ENCODE data around the gene COA1. TPM values are rescaled to one million over a fixed set of nuclear protein-coding genes. Genes with fewer than 3 reads are reported as not detected.
"Not testable (repeated sequence)": the region's sequence is repeated elsewhere in the genome, so short reads cannot be mapped to it uniquely, and the experiment has no call there.

Gene COA1
- total RNA-seq, 6 experiments from 2014 or later = 52.5 to 61.5 (median 57.3) TPM

GRCh38 chr7:43716598-43716997 lies 12.7 kb downstream of the COA1 start:
- Mint-ChIP-seq H3K4me1 (ENCODE audit: low read depth) (peaks cover 25% of the 10 kb centered on the region), H3K9me3 (no peaks in the 10 kb centered on the region; the same call in 1 of the 2 replicates), H3K27ac (no peak overlapping the region), H3K4me3 (no peak overlapping the region), H3K27me3 (ENCODE audit: insufficient read depth) (peaks cover 2% of the 10 kb centered on the region; the same call in 1 of the 2 replicates), H3K36me3 (ENCODE audit: low read depth) (peaks cover 24% of the 10 kb centered on the region)
- DNase-seq = no peak
- TF ChIP-seq, protein P1, sequence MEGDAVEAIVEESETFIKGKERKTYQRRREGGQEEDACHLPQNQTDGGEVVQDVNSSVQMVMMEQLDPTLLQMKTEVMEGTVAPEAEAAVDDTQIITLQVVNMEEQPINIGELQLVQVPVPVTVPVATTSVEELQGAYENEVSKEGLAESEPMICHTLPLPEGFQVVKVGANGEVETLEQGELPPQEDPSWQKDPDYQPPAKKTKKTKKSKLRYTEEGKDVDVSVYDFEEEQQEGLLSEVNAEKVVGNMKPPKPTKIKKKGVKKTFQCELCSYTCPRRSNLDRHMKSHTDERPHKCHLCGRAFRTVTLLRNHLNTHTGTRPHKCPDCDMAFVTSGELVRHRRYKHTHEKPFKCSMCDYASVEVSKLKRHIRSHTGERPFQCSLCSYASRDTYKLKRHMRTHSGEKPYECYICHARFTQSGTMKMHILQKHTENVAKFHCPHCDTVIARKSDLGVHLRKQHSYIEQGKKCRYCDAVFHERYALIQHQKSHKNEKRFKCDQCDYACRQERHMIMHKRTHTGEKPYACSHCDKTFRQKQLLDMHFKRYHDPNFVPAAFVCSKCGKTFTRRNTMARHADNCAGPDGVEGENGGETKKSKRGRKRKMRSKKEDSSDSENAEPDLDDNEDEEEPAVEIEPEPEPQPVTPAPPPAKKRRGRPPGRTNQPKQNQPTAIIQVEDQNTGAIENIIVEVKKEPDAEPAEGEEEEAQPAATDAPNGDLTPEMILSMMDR (IDR thresholded peaks at IDR 0.05) = no peak

- not testable (repeated sequence) for H3K4me3 Mint-ChIP-seq; H3K27me3 Mint-ChIP-seq (ENCODE audit: insufficient read depth); H3K27ac Mint-ChIP-seq; H3K9me3 Mint-ChIP-seq; DNase-seq
- H3K4me1 Mint-ChIP-seq (ENCODE audit: low read depth) = peaks cover 19% of the 10 kb centered on the region
- peaks cover 24% of the 10 kb centered on the region for H3K36me3 Mint-ChIP-seq (ENCODE audit: low read depth)
Observed at GRCh38 chr7:43715966-43716365, 13.4 kb downstream of the COA1 start.

DNA sequence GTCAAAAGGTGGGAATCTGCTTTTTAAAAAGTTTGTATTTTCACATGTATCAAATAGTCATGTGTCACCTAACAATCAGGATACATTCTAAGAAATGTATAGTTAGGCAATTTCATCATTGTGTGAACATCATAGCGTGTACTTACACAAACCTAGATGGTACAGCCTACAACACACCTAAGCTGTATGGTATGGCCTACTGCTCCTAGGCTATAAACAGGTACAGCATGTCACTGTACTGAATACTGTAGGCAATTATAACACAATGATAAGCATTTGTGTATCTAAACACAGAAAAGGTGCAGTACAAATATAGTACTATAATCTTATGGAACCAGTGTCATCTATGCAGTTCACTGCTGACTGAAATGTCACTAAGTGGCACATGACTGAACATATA lies 17.8 kb downstream of the COA1 start:
- H3K9me3 Mint-ChIP-seq = peaks cover 17% of the 10 kb centered on the region
- no peak for DNase-seq
- H3K4me3 Mint-ChIP-seq = no peak overlapping the region
- no peaks in the 10 kb centered on the region for H3K27me3 Mint-ChIP-seq (ENCODE audit: insufficient read depth)
- no peaks in the 10 kb centered on the region for H3K4me1 Mint-ChIP-seq (ENCODE audit: low read depth)
- H3K36me3 Mint-ChIP-seq (ENCODE audit: low read depth) = peaks cover 34% of the 10 kb centered on the region
- no peak overlapping the region for H3K27ac Mint-ChIP-seq
- TF ChIP-seq, protein P1 (IDR thresholded peaks at IDR 0.05) = no peak

DNA sequence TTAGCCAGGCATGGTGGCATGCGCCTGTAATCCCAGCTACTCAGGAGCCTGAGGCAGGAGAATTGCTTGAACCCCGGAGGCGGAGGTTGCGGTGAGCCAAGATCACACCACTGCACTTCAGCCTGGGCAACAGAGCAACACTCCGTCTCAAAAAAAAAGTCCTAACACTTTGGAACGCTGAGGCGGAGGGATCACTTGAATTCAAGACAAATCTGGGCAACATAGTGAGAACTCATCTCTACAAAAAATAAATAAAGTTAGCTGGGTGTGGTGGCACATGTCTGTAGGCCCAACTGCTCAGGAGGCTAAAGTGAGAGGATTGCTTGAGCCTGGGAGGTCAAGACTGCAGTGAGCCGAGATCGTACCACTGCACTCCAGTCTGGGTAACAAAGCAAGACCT lies 21.3 kb downstream of the COA1 start:
- not testable (repeated sequence) for H3K27ac Mint-ChIP-seq; H3K4me3 Mint-ChIP-seq; H3K27me3 Mint-ChIP-seq (ENCODE audit: insufficient read depth); DNase-seq
- peaks cover 13% of the 10 kb centered on the region for H3K4me1 Mint-ChIP-seq (ENCODE audit: low read depth)
- peaks cover 44% of the 10 kb centered on the region for H3K36me3 Mint-ChIP-seq (ENCODE audit: low read depth)
- peaks cover 17% of the 10 kb centered on the region for H3K9me3 Mint-ChIP-seq

- H3K4me3 Mint-ChIP-seq = no peak overlapping the region
- no peak for DNase-seq
- TF ChIP-seq, protein P1 (IDR thresholded peaks at IDR 0.05) = no peak
- H3K4me1 Mint-ChIP-seq (ENCODE audit: low read depth) = peaks cover 58% of the 10 kb centered on the region
- peaks cover 9% of the 10 kb centered on the region for H3K9me3 Mint-ChIP-seq
- no peaks in the 10 kb centered on the region for H3K27me3 Mint-ChIP-seq (ENCODE audit: insufficient read depth)
- peaks cover 38% of the 10 kb centered on the region for H3K36me3 Mint-ChIP-seq (ENCODE audit: low read depth)
- H3K27ac Mint-ChIP-seq = no peak overlapping the region
Observed at GRCh38 chr7:43703573-43703972, 25.8 kb downstream of the COA1 start.

DNA sequence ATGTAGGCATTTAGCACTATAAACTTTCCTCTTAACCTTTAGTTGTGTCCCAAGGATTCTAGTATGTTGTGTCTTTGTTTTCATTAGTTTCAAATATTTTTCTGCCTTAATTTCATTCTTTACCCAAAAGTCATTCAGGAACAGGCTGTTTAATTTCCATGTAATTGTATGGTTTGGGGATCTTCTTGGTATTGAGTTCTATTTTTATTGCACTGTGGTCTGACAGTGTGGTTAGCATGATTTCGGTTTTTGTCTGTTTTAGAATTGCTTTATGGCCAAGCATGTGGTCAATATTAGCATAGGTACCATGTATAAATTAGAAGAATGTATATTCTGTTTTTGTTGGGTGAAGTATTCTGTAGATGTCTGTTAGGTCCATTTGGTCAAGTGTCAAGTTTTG lies 26.3 kb downstream of the COA1 start:
- no peak overlapping the region for H3K4me3 Mint-ChIP-seq

More for the DNA sequence above, 26.3 kb downstream of the COA1 start:
- TF ChIP-seq, protein P1 (IDR thresholded peaks at IDR 0.05) = no peak
- DNase-seq = no peak
- no peak overlapping the region for H3K27ac Mint-ChIP-seq
- peaks cover 64% of the 10 kb centered on the region for H3K4me1 Mint-ChIP-seq (ENCODE audit: low read depth)
- H3K27me3 Mint-ChIP-seq (ENCODE audit: insufficient read depth) = no peaks in the 10 kb centered on the region
- peaks cover 32% of the 10 kb centered on the region for H3K36me3 Mint-ChIP-seq (ENCODE audit: low read depth)
- H3K9me3 Mint-ChIP-seq = peaks cover 3% of the 10 kb centered on the region; the same call in 1 of the 2 replicates
